D721Med (cell line): Measurements from ENCODE around the gene POPDC2.
A peak's percentile ranks its signal among the peaks of the same experiment; 100 is the strongest.
"Not testable (repeated sequence)": the region's sequence is repeated elsewhere in the genome, so short reads cannot be mapped to it uniquely, and the experiment has no call there.

Experiments used
- DNase-seq: peaks from one replicate; pipeline ENCODE4 v3.0.0; 2011; ENCODE audit warnings: low spot score; ENCODE audit not compliant: insufficient read length
- FAIRE-seq: peaks from 2 replicates; lab custom pipeline; 2011; peaks lifted over from hg19 to GRCh38; lab: Jason Lieb, UNC
- TF ChIP-seq, protein P1 (sequence below): IDR thresholded peaks from 2 replicates; pipeline ENCODE4 v1.5.1; 2012; ENCODE audit warnings: mild to moderate bottlenecking, control low read depth; ENCODE audit not compliant: insufficient read depth; ENCODE audit errors: missing control alignments

The POPDC2 gene

DNA sequence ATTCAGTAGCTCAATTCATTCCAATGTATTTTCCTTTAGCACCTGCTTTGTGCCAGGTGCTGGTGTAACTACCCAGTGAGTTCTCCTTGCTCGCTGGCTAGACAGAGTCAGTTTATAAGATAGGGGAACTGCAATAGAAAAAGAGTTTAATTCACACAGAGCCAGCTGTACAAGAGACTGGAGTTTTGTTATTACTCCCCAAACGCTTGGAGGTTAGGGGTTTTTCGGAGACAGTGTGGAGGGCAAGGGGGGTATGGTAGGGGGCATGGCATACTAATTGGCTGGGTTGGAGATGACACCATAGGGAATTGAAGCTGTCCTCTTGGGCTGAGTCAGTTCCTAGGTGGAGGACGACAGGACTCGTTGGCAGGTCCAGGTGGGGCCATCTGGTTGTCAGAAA, 37.0 kb upstream of the POPDC2 start:
- DNase-seq (no peak), FAIRE-seq (no peak)
- TF ChIP-seq, protein P1, sequence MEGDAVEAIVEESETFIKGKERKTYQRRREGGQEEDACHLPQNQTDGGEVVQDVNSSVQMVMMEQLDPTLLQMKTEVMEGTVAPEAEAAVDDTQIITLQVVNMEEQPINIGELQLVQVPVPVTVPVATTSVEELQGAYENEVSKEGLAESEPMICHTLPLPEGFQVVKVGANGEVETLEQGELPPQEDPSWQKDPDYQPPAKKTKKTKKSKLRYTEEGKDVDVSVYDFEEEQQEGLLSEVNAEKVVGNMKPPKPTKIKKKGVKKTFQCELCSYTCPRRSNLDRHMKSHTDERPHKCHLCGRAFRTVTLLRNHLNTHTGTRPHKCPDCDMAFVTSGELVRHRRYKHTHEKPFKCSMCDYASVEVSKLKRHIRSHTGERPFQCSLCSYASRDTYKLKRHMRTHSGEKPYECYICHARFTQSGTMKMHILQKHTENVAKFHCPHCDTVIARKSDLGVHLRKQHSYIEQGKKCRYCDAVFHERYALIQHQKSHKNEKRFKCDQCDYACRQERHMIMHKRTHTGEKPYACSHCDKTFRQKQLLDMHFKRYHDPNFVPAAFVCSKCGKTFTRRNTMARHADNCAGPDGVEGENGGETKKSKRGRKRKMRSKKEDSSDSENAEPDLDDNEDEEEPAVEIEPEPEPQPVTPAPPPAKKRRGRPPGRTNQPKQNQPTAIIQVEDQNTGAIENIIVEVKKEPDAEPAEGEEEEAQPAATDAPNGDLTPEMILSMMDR = no peak

DNA sequence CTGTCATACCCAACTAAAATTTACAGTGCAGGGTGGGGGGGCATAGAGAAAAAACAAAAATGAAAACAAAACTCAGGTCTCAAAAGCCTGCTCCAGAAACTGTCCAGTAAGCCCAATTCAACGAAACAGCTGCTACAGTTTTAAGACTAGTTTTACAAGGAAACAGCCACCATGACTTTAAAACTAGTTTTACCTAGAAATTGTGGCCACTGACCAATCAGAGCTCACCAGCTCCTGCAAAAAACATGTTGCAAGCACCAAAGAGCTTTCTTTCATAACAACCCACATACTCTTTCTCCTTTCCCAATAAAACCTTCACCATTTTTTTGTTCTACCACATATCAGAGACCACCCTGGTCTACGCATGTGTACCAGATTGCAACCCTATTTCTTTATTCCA, 35.1 kb upstream of the POPDC2 start:
- FAIRE-seq = no peak

DNA sequence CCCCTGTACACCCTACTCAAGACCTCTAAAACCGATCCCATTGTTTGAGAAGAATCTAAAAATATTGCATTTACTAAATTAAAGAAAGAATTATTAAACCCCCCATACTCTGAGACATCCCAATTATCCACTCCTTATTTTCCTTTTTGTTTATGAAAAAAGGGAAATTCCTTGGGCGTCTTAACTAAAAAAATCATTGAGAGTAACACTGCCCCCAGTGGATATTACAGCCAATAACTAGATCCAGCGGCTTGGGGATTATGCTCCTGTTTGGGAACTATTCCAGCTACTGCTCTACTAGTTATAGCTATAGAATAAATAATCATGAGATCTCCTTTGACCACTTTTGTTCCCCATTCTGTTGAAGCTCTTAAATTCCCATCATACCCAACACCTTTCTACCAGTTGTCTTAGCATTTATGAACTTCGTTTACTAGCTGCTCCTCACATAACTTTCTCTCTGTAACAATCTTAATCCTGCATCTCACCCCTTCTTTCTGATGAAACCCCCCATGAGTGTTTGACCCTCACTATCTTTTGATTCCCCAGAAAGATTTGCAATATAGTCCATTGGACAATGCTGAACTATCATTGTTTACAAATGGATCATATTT, 29.8 kb upstream of the POPDC2 start:
- FAIRE-seq = no peak
- TF ChIP-seq, protein P1 = peak; percentile 39
- DNase-seq = no peak

More for the DNA sequence above, 35.1 kb upstream of the POPDC2 start:
- TF ChIP-seq, protein P1 = no peak
- no peak for DNase-seq

DNA sequence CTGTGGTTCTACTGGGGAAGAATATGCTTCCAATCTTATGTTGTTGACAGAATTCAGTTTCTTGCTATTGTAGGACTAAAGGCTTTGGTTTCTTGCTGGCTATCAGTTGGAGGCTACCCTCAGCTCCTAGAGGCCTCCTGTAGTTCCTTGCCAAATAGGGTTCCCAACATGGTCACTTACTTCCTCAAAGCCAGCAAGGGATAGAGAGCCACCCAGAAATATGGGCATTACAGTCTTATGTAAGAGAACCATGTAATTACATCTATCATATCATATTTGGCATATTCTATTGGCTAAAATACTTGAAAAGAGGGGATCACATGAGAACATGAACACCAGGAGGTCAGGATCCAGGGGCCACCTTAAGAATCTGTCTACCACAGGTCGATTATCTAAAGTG, 23.0 kb upstream of the POPDC2 start:
- no peak for DNase-seq
- no peak for FAIRE-seq
- TF ChIP-seq, protein P1 = no peak

DNA sequence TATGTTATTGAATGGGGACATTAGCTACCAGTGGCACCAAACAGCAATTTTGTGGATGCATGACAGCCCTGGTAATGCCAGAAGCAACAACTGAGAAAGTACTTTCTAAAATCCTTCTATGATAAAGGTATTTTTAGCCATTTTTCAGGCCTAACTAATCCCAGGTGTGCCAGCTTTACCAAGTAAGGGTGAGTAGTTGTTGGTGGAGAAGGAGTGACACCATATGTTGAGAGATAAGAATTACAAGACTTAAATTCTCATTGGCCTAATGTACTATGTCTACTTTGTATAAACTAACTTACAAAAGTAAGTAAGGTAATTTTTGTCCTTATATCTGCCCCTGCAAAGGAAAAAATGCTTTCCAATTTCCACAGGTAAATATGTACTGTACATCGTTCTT, 20.9 kb upstream of the POPDC2 start:
- FAIRE-seq (peak; percentile 61), DNase-seq (no peak)
- TF ChIP-seq, protein P1 = peak; percentile 57

DNA sequence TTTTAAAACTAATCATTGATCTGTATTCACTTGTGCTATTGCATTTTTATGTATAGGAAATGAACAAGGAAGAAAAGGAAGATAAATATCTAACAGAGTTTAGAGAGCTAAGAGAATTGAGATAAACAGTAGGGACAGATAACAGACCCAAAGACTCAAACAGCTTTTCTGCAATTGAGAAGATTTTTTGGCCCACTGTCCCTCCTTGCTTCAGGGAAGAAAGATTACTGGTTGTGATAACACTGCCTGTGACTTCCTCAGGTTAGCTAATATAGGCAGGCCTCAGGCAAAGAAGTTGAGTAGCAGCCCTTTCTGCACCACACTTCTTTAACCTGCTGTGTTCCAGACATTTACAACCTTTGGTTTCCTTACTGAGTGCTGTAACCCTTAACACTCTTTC, 19.5 kb upstream of the POPDC2 start:
- FAIRE-seq (no peak), DNase-seq (no peak)
- TF ChIP-seq, protein P1 = no peak

DNA sequence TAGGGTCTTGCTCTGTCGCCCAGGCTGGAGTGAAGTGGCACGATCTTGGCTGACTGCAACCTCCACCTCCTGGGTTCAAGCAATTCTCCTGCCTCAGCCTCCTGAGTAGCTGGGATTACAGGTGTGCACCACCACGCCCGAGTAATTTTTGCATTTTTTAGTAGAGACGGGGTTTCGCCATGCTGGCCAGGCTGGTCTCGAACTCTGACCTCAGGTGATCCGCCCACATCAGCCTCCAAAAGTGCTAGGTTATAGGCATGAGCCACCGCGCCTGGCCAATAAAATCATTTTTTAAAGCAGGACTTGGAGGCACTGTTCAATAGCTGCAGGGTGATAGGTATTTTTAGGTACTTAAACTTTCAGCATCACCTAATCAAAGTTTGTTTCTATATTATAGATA, 17.8 kb upstream of the POPDC2 start:
- FAIRE-seq, DNase-seq: not testable (repeated sequence)

DNA sequence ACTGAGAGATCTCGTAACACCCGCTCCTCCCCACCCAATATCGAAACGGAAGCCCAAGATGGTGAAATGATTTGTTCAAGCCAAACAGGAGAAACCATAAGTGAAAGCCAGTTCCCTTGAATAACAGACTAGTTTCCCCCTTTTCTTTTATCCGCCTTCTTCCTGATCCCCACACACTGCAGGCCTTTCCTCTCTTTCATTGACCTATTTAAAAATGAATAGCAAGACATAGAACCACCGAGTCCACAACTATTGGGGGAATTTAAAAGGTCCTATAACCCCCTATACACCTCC, 17.2 kb upstream of the POPDC2 start:
- TF ChIP-seq, protein P1 = no peak
- DNase-seq = no peak
- no peak for FAIRE-seq
